Occipital lobe (tissue), 2 donors: ENCODE data around the gene DTX2. TPM values are rescaled to one million over a fixed set of nuclear protein-coding genes. Genes with fewer than 3 reads are reported as not detected.
A peak's percentile ranks its signal among the peaks of the same experiment; 100 is the strongest.
"Not testable (repeated sequence)": the region's sequence is repeated elsewhere in the genome, so short reads cannot be mapped to it uniquely, and the experiment has no call there.

Experiments used
- DNase-seq: peaks from one replicate; lab custom pipeline; 2025; lab: John Stamatoyannopoulos, UW
- total RNA-seq: library from RNA; depleted of rRNA; stranded (reverse); fragments of >200 nt; gene quantifications from one replicate; pipeline ENCODE4 v1.2.3, GENCODE V29; 2014

DTX2 gene
- 5.9 TPM for total RNA-seq

- DNase-seq, result not testable (repeated sequence)
Measured at GRCh38 chr7:76461464-76462101, at the start of gene DTX2. TSS of gene DTX2 (plus strand) at chr7:76461709. CDS start at chr7:76480510, 18,801 bp downstream.

GRCh38 chr7:76412249-76412648, 49.3 kb upstream of the DTX2 start:
- DNase-seq, result no peak

GRCh38 chr7:76417654-76418310, 43.7 kb upstream of the DTX2 start:
- DNase-seq, result not testable (repeated sequence)

- DNase-seq, result not testable (repeated sequence)
Measured at GRCh38 chr7:76421097-76421496, 40.4 kb upstream of the DTX2 start.

GRCh38 chr7:76423666-76424412, 37.7 kb upstream of the DTX2 start:
- DNase-seq, result no peak

GRCh38 chr7:76424413-76425111, 36.9 kb upstream of the DTX2 start, which contains the start of gene ZP3:
TSS of gene ZP3 (plus strand) at chr7:76424950. CDS start at chr7:76424965, 15 bp downstream.
- DNase-seq, result no peak

GRCh38 chr7:76425156-76425555, 36.4 kb upstream of the DTX2 start:
- DNase-seq, result no peak

- DNase-seq, result not testable (repeated sequence)
Measured at GRCh38 chr7:76425558-76425957, 36.0 kb upstream of the DTX2 start.

GRCh38 chr7:76426246-76426645, 35.3 kb upstream of the DTX2 start:
- no peak for DNase-seq

- no peak for DNase-seq
Measured at GRCh38 chr7:76427635-76428034, 33.9 kb upstream of the DTX2 start.

GRCh38 chr7:76428149-76428823, 33.2 kb upstream of the DTX2 start:
- no peak for DNase-seq

- DNase-seq, result no peak
Measured at GRCh38 chr7:76428868-76429805, 32.4 kb upstream of the DTX2 start.

GRCh38 chr7:76430211-76430610, 31.3 kb upstream of the DTX2 start:
- DNase-seq, result no peak

GRCh38 chr7:76430836-76431235, 30.7 kb upstream of the DTX2 start:
- DNase-seq, result no peak

- DNase-seq, result peak; percentile 67
Measured at GRCh38 chr7:76437873-76438272, 23.6 kb upstream of the DTX2 start.

- not testable (repeated sequence) for DNase-seq
Measured at GRCh38 chr7:76439120-76439888, 22.2 kb upstream of the DTX2 start.

GRCh38 chr7:76440404-76440803, 21.1 kb upstream of the DTX2 start:
- not testable (repeated sequence) for DNase-seq

GRCh38 chr7:76441792-76442191, 19.7 kb upstream of the DTX2 start:
- not testable (repeated sequence) for DNase-seq
